MM.1S (cell line): ENCODE measurements around the gene NTM.

ENCODE experiments used
- EZH2 ChIP-seq: fragments of 300-600 bp; sonication (generic); optimal IDR thresholded peaks from 2 replicates; pipeline ENCODE3; 2017; ENCODE audit warnings: low read depth, mild to moderate bottlenecking, antibody characterized with exemption, low read length, mixed read lengths
- TF ChIP-seq, protein P1 (sequence below): fragments of 300-600 bp; sonication (generic); IDR thresholded peaks from 2 replicates; pipeline ENCODE4 v1.5.1; 2016; ENCODE audit warnings: antibody characterized with exemption, low read length, mixed read lengths

DNA sequence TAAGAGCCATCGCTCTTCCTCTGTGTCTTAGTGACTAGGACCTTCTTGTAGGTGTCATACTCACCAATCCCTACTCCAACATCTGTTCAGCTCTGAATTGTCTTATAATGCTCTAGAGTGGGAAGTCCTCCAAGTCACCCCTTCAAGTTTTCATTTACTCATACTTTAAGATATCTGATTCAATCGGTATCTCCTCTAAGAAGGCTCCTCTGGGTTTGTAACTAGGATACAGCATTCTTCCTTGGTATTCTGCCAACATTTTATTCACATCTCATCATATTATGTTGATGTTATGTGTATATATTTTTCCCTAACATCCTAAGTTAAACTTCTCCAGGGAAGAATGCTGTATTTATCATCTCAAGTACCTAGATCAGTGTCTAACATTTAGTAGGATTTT lies 662.1 kb downstream of the NTM start:
- TF ChIP-seq, protein P1, sequence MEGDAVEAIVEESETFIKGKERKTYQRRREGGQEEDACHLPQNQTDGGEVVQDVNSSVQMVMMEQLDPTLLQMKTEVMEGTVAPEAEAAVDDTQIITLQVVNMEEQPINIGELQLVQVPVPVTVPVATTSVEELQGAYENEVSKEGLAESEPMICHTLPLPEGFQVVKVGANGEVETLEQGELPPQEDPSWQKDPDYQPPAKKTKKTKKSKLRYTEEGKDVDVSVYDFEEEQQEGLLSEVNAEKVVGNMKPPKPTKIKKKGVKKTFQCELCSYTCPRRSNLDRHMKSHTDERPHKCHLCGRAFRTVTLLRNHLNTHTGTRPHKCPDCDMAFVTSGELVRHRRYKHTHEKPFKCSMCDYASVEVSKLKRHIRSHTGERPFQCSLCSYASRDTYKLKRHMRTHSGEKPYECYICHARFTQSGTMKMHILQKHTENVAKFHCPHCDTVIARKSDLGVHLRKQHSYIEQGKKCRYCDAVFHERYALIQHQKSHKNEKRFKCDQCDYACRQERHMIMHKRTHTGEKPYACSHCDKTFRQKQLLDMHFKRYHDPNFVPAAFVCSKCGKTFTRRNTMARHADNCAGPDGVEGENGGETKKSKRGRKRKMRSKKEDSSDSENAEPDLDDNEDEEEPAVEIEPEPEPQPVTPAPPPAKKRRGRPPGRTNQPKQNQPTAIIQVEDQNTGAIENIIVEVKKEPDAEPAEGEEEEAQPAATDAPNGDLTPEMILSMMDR = no peak
- no peak for TF ChIP-seq EZH2
